Measurements from ENCODE around the gene HTN1. TPM values are rescaled to one million over a fixed set of nuclear protein-coding genes. Genes with fewer than 3 reads are reported as not detected.

Gene HTN1
- total and polyA plus RNA-seq, 10 of the 15 experiments (the other 5 are each of a cell fraction or from before 2014, with no cell fraction given) = 0.03 TPM; not detected in 9

- ChIA-PET CTCF (interaction anchor here (1.7 kb wide), 1 partner anchor 10 kb away, joined by 3 read pairs; no protein-coding TSS in a partner anchor), POLR2A (no interaction called here)
Measured at GRCh38 chr4:70002507-70002906, 47.7 kb upstream of the HTN1 start.

More at GRCh38 chr4:70002507-70002906, 47.7 kb upstream of the HTN1 start:
- intact Hi-C loops (cut with micrococcal nuclease; ENCODE audit: unreplicated experiment) (no loop called here), in situ Hi-C loops (cut with MboI) (no loop called here)
- FAIRE-seq = no peak
- Histone ChIP-seq H2AFZ (ENCODE audit: control insufficient read depth, low read depth, low read length) (no peak overlapping the region), H3K27me3 (replicated peaks in 1 of 2; ENCODE audit: control insufficient read depth in 2 of 2, insufficient read depth in 2 of 2, low read length in 1 of 2) (no peaks in the 10 kb centered on the region), H3K4me2 (ENCODE audit: control insufficient read depth, insufficient read depth) (no peak overlapping the region), H3K4me1 (ENCODE audit: control insufficient read depth, insufficient read depth, low read length) (no peaks in the 10 kb centered on the region), H3K9ac (ENCODE audit: control insufficient read depth, insufficient read depth, low read length) (no peak overlapping the region), H3K4me3 (no peak overlapping the region), H3K27ac (ENCODE audit: control insufficient read depth, insufficient read depth) (no peak overlapping the region), H4K20me1 (ENCODE audit: control insufficient read depth, insufficient read depth) (no peaks in the 10 kb centered on the region), H3K79me2 (ENCODE audit: control insufficient read depth, insufficient read depth, low read length) (no peaks in the 10 kb centered on the region), H3K9me3 (replicated peaks; ENCODE audit: control insufficient read depth, insufficient read depth, low read length) (no peaks in the 10 kb centered on the region), H3K36me3 (ENCODE audit: control insufficient read depth in 2 of 2, insufficient read depth in 2 of 2, low read length in 1 of 2) (no peaks in the 10 kb centered on the region)
- no peak for TF ChIP-seq ZNF217 (IDR thresholded peaks at IDR 0.05)
- TF ChIP-seq BCL3 (IDR thresholded peaks at IDR 0.05; ENCODE audit: borderline replicate concordance, insufficient read depth, low read depth, low read length, poor library complexity, severe bottlenecking) = no peak
- TF ChIP-seq USF2 (IDR thresholded peaks at IDR 0.05; ENCODE audit: borderline replicate concordance, low read depth, low read length) = no peak
- TF ChIP-seq ATF3 (IDR thresholded peaks at IDR 0.05; ENCODE audit: borderline replicate concordance, extremely low read depth, low read depth, low read length) = no peak
- no peak for TF ChIP-seq SMAD1 (IDR thresholded peaks at IDR 0.05; ENCODE audit: low read depth, partially characterized antibody)
- no peak for TF ChIP-seq ZBTB40 (IDR thresholded peaks at IDR 0.05; ENCODE audit: borderline replicate concordance)
- no peak for TF ChIP-seq CREB1 (IDR thresholded peaks at IDR 0.05; ENCODE audit: low read depth)
- TF ChIP-seq EP300 (IDR thresholded peaks at IDR 0.05; ENCODE audit: borderline replicate concordance in 1 of 2, control insufficient read depth in 1 of 2, low read depth in 2 of 2, low read length in 2 of 2) = no peak
- ChIA-PET SMC1A (ENCODE audit: uncharacterized antibody, unreplicated experiment) (no interaction called here), RAD21 (ENCODE audit: unreplicated experiment) (no interaction called here)
- no TSS peak for BruUV-seq (replicated peaks)
- DNase-seq (ENCODE audit: low read depth, low spot score) = no peak
- ATAC-seq = no peak

Data from GM12878 (cell line).